ENCODE results near the gene LSM10. TPM values are rescaled to one million over a fixed set of nuclear protein-coding genes. Genes with fewer than 3 reads are reported as not detected.

Gene LSM10
- total and polyA plus RNA-seq, 2 donors from 2014 or later, result 29.5 to 91.6 TPM

- FAIRE-seq (no peak), DNase-seq (peak in 1 of 5 donors; percentile 12)
- Histone ChIP-seq H3K4me3 (ENCODE audit: low read length in 3 of 3) (no peak overlapping the region), H3K4me1 (ENCODE audit: control insufficient read depth in 2 of 3, insufficient read depth in 2 of 3, low read depth in 1 of 3, low read length in 3 of 3) (peaks cover 0 to 8% (median 0%) of the 10 kb centered on the region in 3 donors), H3K36me3 (ENCODE audit: control insufficient read depth in 2 of 3, insufficient read depth in 3 of 3, low read length in 3 of 3) (peaks cover 0 to 24% (median 19%) of the 10 kb centered on the region in 3 donors), H3K9me3 (ENCODE audit: control insufficient read depth in 2 of 3, insufficient read depth in 1 of 3, low read length in 3 of 3) (no peaks in the 10 kb centered on the region), H3K27ac (ENCODE audit: low read depth in 2 of 2, low read length in 2 of 2) (no peak overlapping the region), H3K27me3 (ENCODE audit: control insufficient read depth, insufficient read depth, low read length) (no peaks in the 10 kb centered on the region), H3K9ac (ENCODE audit: low read length in 3 of 3) (no peak overlapping the region)
- intact Hi-C loops (cut with DNase I), result no loop called here
- TF ChIP-seq CTCF (IDR thresholded peaks at IDR 0.05; ENCODE audit: borderline replicate concordance, extremely low read depth, insufficient read depth), result no peak
Measured at GRCh38 chr1:36393686-36394085, 4.0 kb downstream of the LSM10 start.

GRCh38 chr1:36392836-36393235, 4.9 kb downstream of the LSM10 start:
- no peak overlapping the region for H3K9ac ChIP-seq (ENCODE audit: low read length in 3 of 3)
- no peak for TF ChIP-seq CTCF (IDR thresholded peaks at IDR 0.05; ENCODE audit: borderline replicate concordance, extremely low read depth, insufficient read depth)
- no peaks in the 10 kb centered on the region for H3K9me3 ChIP-seq (ENCODE audit: control insufficient read depth in 2 of 3, insufficient read depth in 1 of 3, low read length in 3 of 3)
- peaks cover 0 to 24% (median 19%) of the 10 kb centered on the region in 3 donors for H3K36me3 ChIP-seq (ENCODE audit: control insufficient read depth in 2 of 3, insufficient read depth in 3 of 3, low read length in 3 of 3)
- H3K27me3 ChIP-seq (ENCODE audit: control insufficient read depth, insufficient read depth, low read length), result no peaks in the 10 kb centered on the region
- H3K4me1 ChIP-seq (ENCODE audit: control insufficient read depth in 2 of 3, insufficient read depth in 2 of 3, low read depth in 1 of 3, low read length in 3 of 3), result peaks cover 0 to 8% (median 0%) of the 10 kb centered on the region in 3 donors
- H3K27ac ChIP-seq (ENCODE audit: low read depth in 2 of 2, low read length in 2 of 2), result no peak overlapping the region
- H3K4me3 ChIP-seq (ENCODE audit: low read length in 3 of 3), result no peak overlapping the region
- no peak for DNase-seq
- no peak for FAIRE-seq
- intact Hi-C loops (cut with DNase I), result no loop called here

- Histone ChIP-seq H3K9me3 (ENCODE audit: control insufficient read depth in 2 of 3, insufficient read depth in 1 of 3, low read length in 3 of 3) (no peaks in the 10 kb centered on the region), H3K9ac (ENCODE audit: low read length in 3 of 3) (no peak overlapping the region), H3K4me1 (ENCODE audit: control insufficient read depth in 2 of 3, insufficient read depth in 2 of 3, low read depth in 1 of 3, low read length in 3 of 3) (peaks cover 0 to 11% (median 4%) of the 10 kb centered on the region in 3 donors), H3K36me3 (ENCODE audit: control insufficient read depth in 2 of 3, insufficient read depth in 3 of 3, low read length in 3 of 3) (peaks cover 0 to 24% (median 19%) of the 10 kb centered on the region in 3 donors), H3K27ac (ENCODE audit: low read depth in 2 of 2, low read length in 2 of 2) (no peak overlapping the region), H3K27me3 (ENCODE audit: control insufficient read depth, insufficient read depth, low read length) (no peaks in the 10 kb centered on the region), H3K4me3 (ENCODE audit: low read length in 3 of 3) (no peak overlapping the region)
- intact Hi-C loops (cut with DNase I), result no loop called here
- FAIRE-seq, result no peak
- TF ChIP-seq CTCF (IDR thresholded peaks at IDR 0.05; ENCODE audit: borderline replicate concordance, extremely low read depth, insufficient read depth), result no peak
- no peak for DNase-seq
Measured at GRCh38 chr1:36391271-36391670, 6.4 kb downstream of the LSM10 start.

- H3K4me1 ChIP-seq (ENCODE audit: control insufficient read depth in 2 of 3, insufficient read depth in 2 of 3, low read depth in 1 of 3, low read length in 3 of 3), result peaks cover 0 to 11% (median 4%) of the 10 kb centered on the region in 3 donors
- no peaks in the 10 kb centered on the region for H3K27me3 ChIP-seq (ENCODE audit: control insufficient read depth, insufficient read depth, low read length)
- no peak overlapping the region for H3K4me3 ChIP-seq (ENCODE audit: low read length in 3 of 3)
- DNase-seq (no peak), FAIRE-seq (no peak)
- peaks cover 0 to 24% (median 19%) of the 10 kb centered on the region in 3 donors for H3K36me3 ChIP-seq (ENCODE audit: control insufficient read depth in 2 of 3, insufficient read depth in 3 of 3, low read length in 3 of 3)
- H3K9ac ChIP-seq (ENCODE audit: low read length in 3 of 3), result no peak overlapping the region
- H3K27ac ChIP-seq (ENCODE audit: low read depth in 2 of 2, low read length in 2 of 2), result no peak overlapping the region
- no peaks in the 10 kb centered on the region for H3K9me3 ChIP-seq (ENCODE audit: control insufficient read depth in 2 of 3, insufficient read depth in 1 of 3, low read length in 3 of 3)
- intact Hi-C loops (cut with DNase I), result no loop called here
- TF ChIP-seq CTCF (IDR thresholded peaks at IDR 0.05; ENCODE audit: borderline replicate concordance, extremely low read depth, insufficient read depth), result no peak
Measured at GRCh38 chr1:36390411-36390810, 7.3 kb downstream of the LSM10 start.
